SK-N-SH (cell line): ENCODE measurements around the gene TMOD4. TPM values are rescaled to one million over a fixed set of nuclear protein-coding genes. Genes with fewer than 3 reads are reported as not detected.

Experiments
- CTCF ChIA-PET: fragments of 300-600, 350-600 bp; formaldehyde crosslinking; extraction: SDS; loops from one replicate; lab custom pipeline; 2021; lab: Yijun Ruan, JAX
- POLR2A ChIA-PET: fragments of 350-600 bp; sonication (Branson Sonifier 250); formaldehyde crosslinking; extraction: SDS; loops from one replicate; lab custom pipeline; 2020; ENCODE audit warnings: antibody characterized with exemption, inconsistent platforms; lab: Yijun Ruan, JAX
- DNase-seq: peaks from one replicate; pipeline ENCODE4 v3.0.0; 2012
- H2AFZ ChIP-seq: fragments of 200-600 bp; sonication (generic); 2 replicates; pipeline ENCODE4 v1.8.1; 2016; ENCODE audit warnings: antibody characterized with exemption, mild to moderate bottlenecking, low read depth
- H3F3A ChIP-seq: fragments of 200-600 bp; sonication (generic); replicated peaks from 2 replicates; pipeline ENCODE3; 2016; ENCODE audit warnings: antibody characterized with exemption, mild to moderate bottlenecking; ENCODE audit not compliant: insufficient read depth
- H3K27ac ChIP-seq, 2 experiments: fragments of 200-500 bp in 1 of 2; fragments of 200-600 bp in 1 of 2; sonication (Bioruptor generic) in 1 of 2; sonication (generic), shearing (Covaris generic) in 1 of 2; 2 replicates each; pipeline versions ENCODE4 v1.5.1 to v1.6.1; 2014 to 2016; ENCODE audit warnings: low read depth in 2 of 2, inconsistent platforms in 1 of 2, low read length in 1 of 2, mild to moderate bottlenecking in 1 of 2, mixed read lengths in 1 of 2
- H3K27me3 ChIP-seq: fragments of 200-600 bp; sonication (generic), shearing (Covaris generic); 2 replicates; pipeline ENCODE4 v1.6.1; 2016; ENCODE audit warnings: mixed run types; ENCODE audit not compliant: insufficient read depth
- H3K36me3 ChIP-seq, 2 experiments: fragments of 200-500 bp in 1 of 2; fragments of 200-600 bp in 1 of 2; sonication (Bioruptor generic) in 1 of 2; sonication (generic) in 1 of 2; replicated peaks in 1 of 2; 2 replicates each; pipeline versions ENCODE3 to v1.5.1; 2014 to 2016; ENCODE audit warnings: low read length in 1 of 2, mild to moderate bottlenecking in 1 of 2; ENCODE audit not compliant: insufficient read depth in 2 of 2, control insufficient read depth in 1 of 2
- H3K4me1 ChIP-seq, 2 experiments: fragments of 200-500 bp in 1 of 2; fragments of 200-600 bp in 1 of 2; sonication (Bioruptor generic) in 1 of 2; sonication (generic), shearing (Covaris generic) in 1 of 2; 2 replicates each; pipeline versions ENCODE4 v1.5.1 to v1.6.1; 2014 to 2016; ENCODE audit warnings: low read depth in 1 of 2, low read length in 1 of 2, mixed run types in 1 of 2; ENCODE audit not compliant: insufficient read depth in 2 of 2, control insufficient read depth in 1 of 2
- H3K4me2 ChIP-seq: fragments of 200-600 bp; sonication (generic), shearing (Covaris generic); 2 replicates; pipeline ENCODE4 v1.6.1; 2017; ENCODE audit warnings: mixed run types
- H3K4me3 ChIP-seq, 2 experiments: fragments of 200-500 bp in 1 of 2; fragments of 200-600 bp in 1 of 2; sonication (Bioruptor generic) in 1 of 2; sonication (generic), shearing (Covaris generic) in 1 of 2; 2 replicates each; pipeline versions ENCODE4 v1.5.1 to v1.8.1; 2014 to 2016; ENCODE audit warnings: low read depth in 2 of 2, inconsistent platforms in 1 of 2, low read length in 1 of 2, mild to moderate bottlenecking in 1 of 2, mixed read lengths in 1 of 2, moderate library complexity in 1 of 2
- H3K79me2 ChIP-seq: fragments of 200-600 bp; sonication (generic); 2 replicates; pipeline ENCODE4 v1.8.1; 2017; ENCODE audit warnings: mild to moderate bottlenecking; ENCODE audit not compliant: insufficient read depth
- H3K9ac ChIP-seq: fragments of 200-600 bp; sonication (generic); 2 replicates; pipeline ENCODE4 v1.6.1; 2017; ENCODE audit warnings: mixed run types
- H3K9me2 ChIP-seq: fragments of 200-600 bp; sonication (generic); 2 replicates; pipeline ENCODE4 v1.6.1; 2017; ENCODE audit warnings: mixed run types
- H3K9me3 ChIP-seq: fragments of 200-600 bp; sonication (generic); 2 replicates; pipeline ENCODE4 v1.6.1; 2017; ENCODE audit warnings: mixed run types, mild to moderate bottlenecking, moderate library complexity
- H4K20me1 ChIP-seq: fragments of 200-600 bp; sonication (generic); 2 replicates; pipeline ENCODE4 v1.6.1; 2017; ENCODE audit warnings: mild to moderate bottlenecking, mixed run types; ENCODE audit not compliant: insufficient read depth
- GATA2 ChIP-seq: sonication (generic); formaldehyde crosslinking; IDR thresholded peaks from 2 replicates; pipeline ENCODE4 v1.5.0; 2020; ENCODE audit warnings: mild to moderate bottlenecking, missing genetic modification reagents
- JUND ChIP-seq: IDR thresholded peaks from 2 replicates; pipeline ENCODE4 v1.4.0; 2012
- MEF2A ChIP-seq: IDR thresholded peaks from 2 replicates; pipeline ENCODE4 v1.4.0; 2012; ENCODE audit warnings: low read depth, borderline replicate concordance
- MXI1 ChIP-seq: IDR thresholded peaks from 2 replicates; pipeline ENCODE4 v1.6.1; 2012; ENCODE audit warnings: mild to moderate bottlenecking, low read depth, low read length, improper control_type of control experiment
- NRF1 ChIP-seq: IDR thresholded peaks from 2 replicates; pipeline ENCODE4 v1.6.1; 2012; ENCODE audit warnings: low read depth, mild to moderate bottlenecking, low read length
- RFX5 ChIP-seq: IDR thresholded peaks from 2 replicates; pipeline ENCODE4 v1.6.1; 2012; ENCODE audit warnings: mild to moderate bottlenecking, improper control_type of control experiment, low read length
- RXRA ChIP-seq: IDR thresholded peaks from 2 replicates; pipeline ENCODE4 v1.4.0; 2012; ENCODE audit warnings: low read depth, mild to moderate bottlenecking, borderline replicate concordance
- TEAD4 ChIP-seq: IDR thresholded peaks from 2 replicates; pipeline ENCODE4 v1.4.0; 2012; ENCODE audit warnings: mild to moderate bottlenecking, borderline replicate concordance; ENCODE audit not compliant: insufficient read depth
- WGBS: methylation state at CpG from one replicate; pipeline ENCODE4 v1.1.6; 2017; ENCODE audit warnings: low lambda C conversion rate; 5-methylcytosine and 5-hydroxymethylcytosine counted together
- polyA plus RNA-seq, 3 experiments: library from polyadenylated mRNA; depleted of rRNA; stranded (reverse); fragments of >200 nt; gene quantifications; 2 replicates each; pipeline ENCODE4 v1.2.3, GENCODE V29; 2012
- TF ChIP-seq, protein P1 (sequence below): fragments of 150-350 bp; IDR thresholded peaks from 2 replicates; pipeline ENCODE4 v1.6.1; 2017; ENCODE audit warnings: antibody characterized with exemption, low read length, low read depth, borderline replicate concordance
- TF ChIP-seq, protein P2 (sequence below): fragments of 150-350 bp; IDR thresholded peaks from 2 replicates; pipeline ENCODE4 v1.6.1; 2016; ENCODE audit warnings: mild to moderate bottlenecking, low read depth, low read length
- TF ChIP-seq, protein P3 (sequence below): IDR thresholded peaks from 2 replicates; pipeline ENCODE4 v1.4.0; 2012; ENCODE audit warnings: low read depth, borderline replicate concordance
- TF ChIP-seq, protein P4 (sequence below): IDR thresholded peaks from 2 replicates; pipeline ENCODE4 v1.4.0; 2012; ENCODE audit warnings: low read depth

TMOD4 gene
- polyA plus RNA-seq, 1 of the 3 experiments (the other 2 are of a cell fraction) = 0.59 TPM

DNA sequence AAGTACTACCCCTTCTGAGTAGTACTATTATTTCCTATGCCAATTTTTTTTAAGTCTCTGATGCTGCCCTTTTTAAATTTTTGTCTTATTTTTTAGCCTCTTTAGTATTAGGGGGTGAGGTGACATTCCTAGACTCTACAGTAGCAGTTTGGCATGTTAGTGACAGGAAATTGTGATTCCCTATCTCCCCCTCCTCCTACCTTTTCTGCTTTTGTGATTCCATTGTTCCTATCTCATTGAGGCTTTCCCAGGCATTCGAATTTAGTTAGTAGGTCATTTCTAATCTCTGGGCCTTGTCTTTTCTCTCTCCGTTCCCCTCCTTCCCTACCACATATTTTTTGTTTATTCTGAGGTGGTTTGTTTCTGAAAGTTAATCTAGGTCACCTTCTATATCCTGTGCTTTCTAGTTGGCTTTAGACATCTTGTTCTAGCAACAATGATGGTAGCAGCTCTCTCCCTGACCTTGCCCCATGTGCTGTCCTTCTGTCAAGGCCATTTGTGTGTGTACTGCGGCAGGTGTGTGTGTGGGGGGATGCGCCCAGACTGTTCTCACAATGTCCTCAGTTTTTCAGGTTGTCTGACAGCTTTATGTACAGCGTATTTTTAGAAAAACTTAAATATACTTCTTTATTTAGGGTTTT is 50.9 kb downstream of the TMOD4 start:
- CTCF ChIA-PET = interaction anchor here (1.3 kb wide), 1 partner anchor 26 kb away, joined by 3 read pairs; no protein-coding TSS in a partner anchor
- no peaks in the 10 kb centered on the region for H3K4me1 ChIP-seq
- H3K9me3 ChIP-seq = no peaks in the 10 kb centered on the region
- H3K9ac ChIP-seq = no peak overlapping the region
- no peaks in the 10 kb centered on the region for H3K27me3 ChIP-seq
- H4K20me1 ChIP-seq = no peaks in the 10 kb centered on the region
- H3K79me2 ChIP-seq = no peaks in the 10 kb centered on the region
- TF ChIP-seq GATA2 (CRISPR knock-in tag) (no peak), RXRA (no peak), MXI1 (no peak), RFX5 (no peak), TEAD4 (no peak), MEF2A (no peak), JUND (no peak), NRF1 (no peak)
- TF ChIP-seq, protein P1, sequence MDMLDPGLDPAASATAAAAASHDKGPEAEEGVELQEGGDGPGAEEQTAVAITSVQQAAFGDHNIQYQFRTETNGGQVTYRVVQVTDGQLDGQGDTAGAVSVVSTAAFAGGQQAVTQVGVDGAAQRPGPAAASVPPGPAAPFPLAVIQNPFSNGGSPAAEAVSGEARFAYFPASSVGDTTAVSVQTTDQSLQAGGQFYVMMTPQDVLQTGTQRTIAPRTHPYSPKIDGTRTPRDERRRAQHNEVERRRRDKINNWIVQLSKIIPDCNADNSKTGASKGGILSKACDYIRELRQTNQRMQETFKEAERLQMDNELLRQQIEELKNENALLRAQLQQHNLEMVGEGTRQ = no peak
- TF ChIP-seq, protein P2, sequence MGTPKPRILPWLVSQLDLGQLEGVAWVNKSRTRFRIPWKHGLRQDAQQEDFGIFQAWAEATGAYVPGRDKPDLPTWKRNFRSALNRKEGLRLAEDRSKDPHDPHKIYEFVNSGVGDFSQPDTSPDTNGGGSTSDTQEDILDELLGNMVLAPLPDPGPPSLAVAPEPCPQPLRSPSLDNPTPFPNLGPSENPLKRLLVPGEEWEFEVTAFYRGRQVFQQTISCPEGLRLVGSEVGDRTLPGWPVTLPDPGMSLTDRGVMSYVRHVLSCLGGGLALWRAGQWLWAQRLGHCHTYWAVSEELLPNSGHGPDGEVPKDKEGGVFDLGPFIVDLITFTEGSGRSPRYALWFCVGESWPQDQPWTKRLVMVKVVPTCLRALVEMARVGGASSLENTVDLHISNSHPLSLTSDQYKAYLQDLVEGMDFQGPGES = no peak
- TF ChIP-seq, protein P3, sequence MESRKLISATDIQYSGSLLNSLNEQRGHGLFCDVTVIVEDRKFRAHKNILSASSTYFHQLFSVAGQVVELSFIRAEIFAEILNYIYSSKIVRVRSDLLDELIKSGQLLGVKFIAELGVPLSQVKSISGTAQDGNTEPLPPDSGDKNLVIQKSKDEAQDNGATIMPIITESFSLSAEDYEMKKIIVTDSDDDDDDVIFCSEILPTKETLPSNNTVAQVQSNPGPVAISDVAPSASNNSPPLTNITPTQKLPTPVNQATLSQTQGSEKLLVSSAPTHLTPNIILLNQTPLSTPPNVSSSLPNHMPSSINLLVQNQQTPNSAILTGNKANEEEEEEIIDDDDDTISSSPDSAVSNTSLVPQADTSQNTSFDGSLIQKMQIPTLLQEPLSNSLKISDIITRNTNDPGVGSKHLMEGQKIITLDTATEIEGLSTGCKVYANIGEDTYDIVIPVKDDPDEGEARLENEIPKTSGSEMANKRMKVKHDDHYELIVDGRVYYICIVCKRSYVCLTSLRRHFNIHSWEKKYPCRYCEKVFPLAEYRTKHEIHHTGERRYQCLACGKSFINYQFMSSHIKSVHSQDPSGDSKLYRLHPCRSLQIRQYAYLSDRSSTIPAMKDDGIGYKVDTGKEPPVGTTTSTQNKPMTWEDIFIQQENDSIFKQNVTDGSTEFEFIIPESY = no peak
- TF ChIP-seq, protein P4, sequence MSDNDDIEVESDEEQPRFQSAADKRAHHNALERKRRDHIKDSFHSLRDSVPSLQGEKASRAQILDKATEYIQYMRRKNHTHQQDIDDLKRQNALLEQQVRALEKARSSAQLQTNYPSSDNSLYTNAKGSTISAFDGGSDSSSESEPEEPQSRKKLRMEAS = no peak
- peaks cover 5% of the 10 kb centered on the region for H3F3A ChIP-seq
- H3K9me2 ChIP-seq = no peaks in the 10 kb centered on the region
- DNase-seq = no peak
- H3K36me3 ChIP-seq = no peaks in the 10 kb centered on the region
- H3K4me3 ChIP-seq = no peak overlapping the region
- POLR2A ChIA-PET = no interaction called here
- H3K27ac ChIP-seq = no peak overlapping the region
- WGBS = 72% methylated on average over 5 of the region's 5 CpGs
- no peak overlapping the region for H3K4me2 ChIP-seq
- no peak overlapping the region for H2AFZ ChIP-seq

Other genes with a start within 250 kb of the TMOD4 start
- gene SETDB1, start 249.6 kb downstream of the TMOD4 start, polyA plus RNA-seq (2012; rRNA removed) = 29.9 and 43.0 TPM in 2 replicates
- gene CERS2, start 201.1 kb downstream of the TMOD4 start, polyA plus RNA-seq (2012; rRNA removed) = 150 and 225 TPM in 2 replicates
- gene ANXA9, start 193.7 kb downstream of the TMOD4 start, polyA plus RNA-seq (2012; rRNA removed) = 0.07 and 0.21 TPM in 2 replicates
- gene MINDY1, start 169.1 kb downstream of the TMOD4 start, polyA plus RNA-seq (2012; rRNA removed) = 6.0 and 6.7 TPM in 2 replicates
- 7.3 and 8.2 TPM in 2 replicates for gene PRUNE1, start 167.5 kb downstream of the TMOD4 start, polyA plus RNA-seq (2012; rRNA removed)
- 0.12 and 0.16 TPM in 2 replicates for gene BNIPL, start 139.4 kb downstream of the TMOD4 start, polyA plus RNA-seq (2012; rRNA removed)
- 3.0 and 5.5 TPM in 2 replicates for gene C1orf56, start 128.2 kb downstream of the TMOD4 start, polyA plus RNA-seq (2012; rRNA removed)
- gene CDC42SE1, start 116.4 kb downstream of the TMOD4 start, polyA plus RNA-seq (2012; rRNA removed) = 47.8 and 65.6 TPM in 2 replicates
- gene MLLT11, start 115.6 kb downstream of the TMOD4 start, polyA plus RNA-seq (2012; rRNA removed) = 26.7 and 33.8 TPM in 2 replicates
- gene GABPB2, start 105.2 kb downstream of the TMOD4 start, polyA plus RNA-seq (2012; rRNA removed) = 2.4 and 3.9 TPM in 2 replicates
- gene SEMA6C, start 29.4 kb downstream of the TMOD4 start, polyA plus RNA-seq (2012; rRNA removed) = 3.1 and 4.0 TPM in 2 replicates
- gene TNFAIP8L2, start 19.3 kb downstream of the TMOD4 start, polyA plus RNA-seq (2012; rRNA removed) = not detected in 2 replicates
- 4.5 and 5.1 TPM in 2 replicates for gene LYSMD1, start 10.1 kb downstream of the TMOD4 start, polyA plus RNA-seq (2012; rRNA removed)
- gene SCNM1, start 9.8 kb downstream of the TMOD4 start, polyA plus RNA-seq (2012; rRNA removed) = 23.4 and 27.8 TPM in 2 replicates
- 80.2 and 104 TPM in 2 replicates for gene VPS72, start 14.2 kb upstream of the TMOD4 start, polyA plus RNA-seq (2012; rRNA removed)
- gene PIP5K1A, start 22.6 kb upstream of the TMOD4 start, polyA plus RNA-seq (2012; rRNA removed) = 66.0 and 94.1 TPM in 2 replicates
- gene PSMD4, start 78.8 kb upstream of the TMOD4 start, polyA plus RNA-seq (2012; rRNA removed) = 419 and 518 TPM in 2 replicates
- gene ZNF687, start 106.3 kb upstream of the TMOD4 start, polyA plus RNA-seq (2012; rRNA removed) = 14.6 and 15.8 TPM in 2 replicates
- 62.9 and 76.6 TPM in 2 replicates for gene PI4KB, start 151.4 kb upstream of the TMOD4 start, polyA plus RNA-seq (2012; rRNA removed)
- 29.1 and 49.0 TPM in 2 replicates for gene RFX5, start 171.3 kb upstream of the TMOD4 start, polyA plus RNA-seq (2012; rRNA removed)
- 0.11 and 0.16 TPM in 2 replicates for gene SELENBP1, start 196.7 kb upstream of the TMOD4 start, polyA plus RNA-seq (2012; rRNA removed)
- gene PSMB4, start 223.6 kb upstream of the TMOD4 start, polyA plus RNA-seq (2012; rRNA removed) = 716 and 754 TPM in 2 replicates